HG03571 (cell line): ENCODE data around the gene ICA1.

ENCODE experiments used
- ATAC-seq: cut with Tn5 transposase; IDR thresholded peaks from one replicate; pipeline ENCODE4 v1.9.1; 2021; ENCODE audit not compliant: unreplicated experiment

Gene ICA1

DNA sequence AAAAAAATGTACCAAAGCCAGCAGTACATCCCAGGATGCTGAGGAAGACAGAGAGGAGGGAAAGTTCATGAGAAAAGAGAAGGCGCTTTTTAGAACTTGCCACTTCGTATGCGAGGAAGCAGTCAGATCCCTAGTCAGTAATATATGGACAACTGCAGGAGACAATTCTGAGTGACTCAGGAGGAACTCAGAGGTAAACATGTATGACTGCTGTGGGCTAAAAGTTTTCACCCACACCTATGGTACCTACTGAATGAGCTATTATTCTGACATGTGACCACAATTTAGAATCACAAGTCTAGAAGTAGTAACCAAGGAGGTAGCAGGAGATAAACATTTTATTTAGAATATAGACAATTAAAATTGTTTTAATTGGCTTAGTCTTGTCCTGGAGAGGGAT lies 126.5 kb downstream of the ICA1 start:
- ATAC-seq = no peak

DNA sequence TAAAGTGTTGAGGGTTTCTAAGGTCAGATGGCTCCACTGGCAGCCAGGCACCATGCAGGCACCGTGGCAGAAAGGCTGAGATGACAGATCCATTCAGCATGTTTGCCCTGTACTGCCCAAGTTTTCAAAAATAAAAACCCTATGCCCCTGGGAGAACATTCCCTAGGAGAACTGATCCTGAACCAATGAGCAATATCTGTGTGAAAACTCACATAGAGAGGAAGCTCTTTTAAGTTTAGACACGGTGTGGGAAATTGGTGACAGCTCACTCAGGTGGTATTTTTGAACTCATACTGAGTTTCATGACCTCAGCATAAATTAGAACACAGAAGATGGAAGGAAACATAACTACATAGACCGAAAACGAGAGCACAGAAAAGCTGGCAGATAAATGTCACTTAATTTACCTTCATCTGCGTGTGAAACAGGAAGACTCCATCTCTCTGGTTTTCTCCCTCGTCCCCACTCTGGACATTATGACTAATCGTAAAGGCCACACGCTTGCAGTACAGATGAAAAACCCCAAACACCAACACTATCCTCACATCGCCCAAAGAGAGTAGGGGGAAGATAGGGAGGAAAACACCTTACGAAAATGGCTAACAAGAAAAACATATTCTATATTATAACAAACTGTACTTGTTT lies 127.8 kb downstream of the ICA1 start:
- peak; percentile 73 for ATAC-seq

DNA sequence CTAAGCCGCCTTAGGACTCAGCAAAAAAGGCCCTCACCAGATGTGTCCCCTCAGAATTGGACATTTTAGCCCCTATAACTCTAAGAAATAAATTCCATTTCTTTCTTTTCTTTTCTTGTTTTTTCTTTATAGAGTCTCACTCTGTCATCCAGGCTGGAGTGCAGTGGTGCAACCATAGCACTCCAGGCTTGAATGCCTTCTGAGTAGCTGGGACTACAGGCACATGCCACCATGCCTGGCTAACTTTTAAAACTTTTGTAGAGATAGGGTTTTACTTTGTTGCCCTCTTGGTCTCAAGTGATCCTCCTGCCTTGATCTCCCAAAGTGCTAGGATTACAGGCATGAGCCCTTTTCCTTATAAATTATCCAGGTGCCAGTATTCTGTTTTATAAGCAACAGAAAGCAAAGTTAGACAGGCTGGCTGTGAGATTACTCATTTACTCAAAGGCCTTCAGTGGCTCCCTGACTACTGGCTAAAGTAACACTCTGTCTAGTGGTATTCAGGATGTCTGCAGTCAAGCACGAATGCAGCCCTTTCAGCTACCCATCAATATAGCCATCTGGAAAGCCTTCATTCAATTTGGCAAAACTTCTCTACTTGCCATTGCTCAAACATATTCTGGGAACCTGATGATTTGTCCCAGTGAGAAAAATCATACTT lies 128.6 kb downstream of the ICA1 start:
- peak; percentile 27 for ATAC-seq

DNA sequence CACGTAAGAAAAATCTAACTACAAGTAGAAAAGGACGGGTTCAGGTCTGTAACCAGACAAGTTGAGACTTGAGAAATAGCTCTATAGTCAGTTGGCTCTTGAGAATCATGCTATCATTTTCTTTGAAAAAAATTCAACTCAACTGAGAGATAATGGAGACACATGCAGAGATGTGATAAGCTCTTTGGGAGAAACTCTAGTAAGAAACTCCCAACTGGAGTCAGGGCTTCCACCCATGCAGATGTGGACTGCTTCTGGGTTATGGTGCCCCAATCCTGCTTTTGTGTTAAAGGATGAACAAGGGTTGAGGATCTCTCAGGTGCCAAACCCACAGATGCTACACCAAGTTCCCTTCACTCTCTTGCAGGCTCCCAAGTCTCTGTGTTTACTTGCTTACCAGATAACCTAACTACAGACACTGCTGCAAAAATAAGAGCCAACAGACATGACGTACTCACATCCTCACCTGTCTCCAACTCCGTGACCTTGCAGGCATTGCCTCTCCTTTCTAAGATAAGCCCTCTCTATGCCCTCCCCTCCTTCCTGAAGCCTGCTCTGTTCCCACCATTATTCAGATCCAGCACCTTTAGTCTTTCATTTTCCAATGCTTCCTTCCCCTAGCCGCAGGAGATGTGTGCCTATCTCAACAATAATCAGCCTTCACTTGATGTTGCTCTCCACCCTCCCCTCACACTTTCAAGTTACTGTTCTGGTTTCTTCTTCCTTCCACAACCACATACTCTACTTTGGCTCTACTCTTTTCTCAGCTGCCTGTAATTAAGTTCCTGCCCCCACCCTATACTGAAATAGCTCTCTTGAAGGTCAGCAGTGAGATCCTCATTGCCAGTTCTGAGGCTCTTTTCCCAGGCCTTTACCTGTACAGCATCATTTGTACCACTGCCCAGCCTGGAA lies 130.0 kb downstream of the ICA1 start:
- ATAC-seq = peak; percentile 47

DNA sequence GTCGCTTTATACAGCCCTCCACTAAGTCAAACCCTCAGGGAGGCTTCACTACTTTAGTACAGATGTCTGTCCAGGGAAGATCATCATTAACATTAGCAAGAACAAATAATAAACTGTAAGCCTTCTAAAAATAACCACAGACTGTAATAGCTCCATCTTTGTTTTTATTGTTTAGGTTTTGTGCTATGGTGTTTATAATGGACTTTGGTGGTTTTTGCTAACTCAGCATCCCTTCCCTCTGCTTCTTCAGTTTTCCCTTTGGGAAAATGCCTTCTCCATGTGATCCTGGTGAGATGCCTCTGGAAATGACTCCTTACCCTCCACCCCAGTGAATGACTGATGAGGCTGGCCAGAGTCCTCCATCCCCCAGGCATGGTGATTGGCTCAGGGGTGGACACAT lies 131.3 kb downstream of the ICA1 start:
- ATAC-seq = no peak

DNA sequence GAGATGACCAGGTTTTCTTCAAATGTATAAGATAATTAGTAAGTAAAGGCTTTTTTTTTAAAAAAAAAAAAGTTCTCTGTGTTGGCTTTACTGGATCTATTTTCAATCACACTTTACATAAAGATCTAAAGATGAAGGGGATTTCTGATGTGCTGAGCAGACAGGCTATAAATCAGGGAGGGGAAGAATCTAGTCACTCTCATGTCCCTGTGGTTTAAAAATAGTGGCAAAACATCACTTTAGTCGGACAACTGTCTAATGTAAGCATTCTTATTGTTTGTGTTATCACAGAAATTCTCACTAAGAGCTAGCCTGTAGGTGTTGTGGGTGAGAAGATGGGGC lies 132.7 kb downstream of the ICA1 start:
- ATAC-seq = no peak

DNA sequence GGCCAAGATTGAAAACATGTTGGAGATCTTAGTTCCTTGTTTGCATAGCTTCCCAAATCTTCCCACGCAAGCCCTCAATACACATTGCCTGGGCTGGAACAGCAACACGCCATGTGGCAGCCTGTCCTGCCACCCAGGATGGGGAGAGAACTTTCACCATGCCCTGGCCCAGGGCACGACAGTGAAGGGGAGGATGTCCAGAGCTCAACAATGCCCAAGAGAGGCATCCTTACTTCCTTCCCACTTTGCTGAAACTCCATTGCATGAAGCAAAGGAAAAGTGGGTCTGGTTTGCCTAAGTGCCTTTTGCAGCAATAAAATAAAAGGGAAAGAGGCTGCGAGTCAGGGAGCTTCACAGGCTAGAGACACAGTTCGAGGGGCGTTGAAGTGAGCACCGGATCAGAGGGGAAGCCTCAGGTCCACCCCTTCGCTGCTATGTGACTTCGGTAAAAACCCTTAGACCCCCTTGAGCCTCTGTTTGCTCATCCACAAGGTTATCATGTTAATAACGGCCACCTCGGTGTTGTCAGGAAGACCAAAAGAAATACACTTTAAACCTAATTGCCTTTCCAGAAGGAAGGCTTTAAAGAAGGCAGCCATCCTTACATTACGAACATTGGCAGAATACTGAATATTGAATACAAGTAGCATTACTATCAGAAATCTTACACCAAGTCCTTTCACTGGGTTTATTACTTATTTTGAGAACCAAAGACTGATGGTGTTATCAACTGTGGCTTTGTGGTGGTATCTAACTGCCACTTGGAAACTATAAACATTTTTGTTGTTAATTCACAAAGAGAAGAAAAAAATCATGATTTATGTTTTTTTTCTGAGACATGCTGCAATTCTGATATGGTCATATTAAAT lies 133.3 kb downstream of the ICA1 start:
- ATAC-seq = no peak

DNA sequence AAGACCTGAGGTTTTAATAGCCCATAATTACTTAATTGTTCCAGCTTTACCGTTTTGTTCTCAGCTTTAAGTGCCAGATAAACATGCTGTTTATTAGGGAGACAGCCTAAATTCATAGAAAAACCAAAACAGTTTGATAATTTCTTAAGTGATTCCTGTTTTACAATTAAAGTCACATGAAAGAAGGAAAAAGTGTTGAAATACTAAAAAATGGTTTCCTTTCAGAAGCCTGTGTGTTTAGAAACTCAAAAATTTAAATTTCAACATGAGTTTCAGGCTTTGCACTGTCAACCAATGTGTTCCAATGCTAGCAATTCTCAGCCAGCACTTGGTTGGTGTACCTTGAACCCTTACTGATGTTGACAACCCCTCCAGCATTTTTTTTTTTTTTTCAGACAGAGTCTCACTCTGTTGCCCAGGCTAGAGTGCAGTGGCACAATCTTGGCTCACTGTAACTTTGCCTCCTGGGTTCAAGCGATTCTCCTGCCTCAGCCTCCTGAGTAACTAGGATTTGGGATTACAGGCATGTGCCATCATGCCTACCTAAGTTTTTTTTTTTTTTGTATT lies 135.3 kb downstream of the ICA1 start:
- ATAC-seq = no peak

DNA sequence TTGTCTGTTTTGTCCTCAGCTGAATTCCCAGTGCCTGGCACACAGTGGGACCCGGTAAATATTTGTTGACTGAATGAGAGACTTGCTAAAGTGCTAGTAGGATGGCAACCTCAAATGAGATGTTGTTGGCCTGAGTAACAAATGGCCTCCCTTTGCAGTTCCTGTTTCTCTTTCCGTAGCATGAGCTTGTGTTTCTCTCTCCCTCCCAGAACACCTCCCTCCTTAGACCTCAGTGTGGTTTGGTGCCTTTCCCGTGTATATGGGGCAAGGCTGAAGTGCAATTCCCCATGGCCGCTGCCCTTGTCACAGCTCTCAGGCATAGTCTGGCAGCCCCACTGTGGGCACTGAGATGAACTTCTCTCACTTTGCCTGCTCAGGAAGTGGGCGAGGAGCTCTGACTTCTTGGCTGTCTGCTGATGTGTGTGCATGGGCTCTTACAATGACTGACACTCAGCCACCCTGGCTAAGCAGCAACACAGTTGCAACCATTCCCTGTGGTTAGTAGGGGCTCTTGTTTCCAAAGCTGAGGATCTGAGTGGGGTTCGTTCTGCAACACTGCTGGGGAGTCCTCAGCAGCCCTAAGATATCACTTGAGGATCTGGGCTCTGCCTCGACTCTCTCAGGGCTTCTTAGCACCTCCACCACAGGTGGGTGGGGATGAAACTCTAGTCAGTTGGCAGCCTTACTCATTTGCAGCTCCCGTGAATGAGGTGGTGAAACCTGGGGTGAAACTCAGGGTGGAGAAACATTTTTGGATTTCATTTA lies 136.1 kb downstream of the ICA1 start:
- peak; percentile 79 for ATAC-seq

DNA sequence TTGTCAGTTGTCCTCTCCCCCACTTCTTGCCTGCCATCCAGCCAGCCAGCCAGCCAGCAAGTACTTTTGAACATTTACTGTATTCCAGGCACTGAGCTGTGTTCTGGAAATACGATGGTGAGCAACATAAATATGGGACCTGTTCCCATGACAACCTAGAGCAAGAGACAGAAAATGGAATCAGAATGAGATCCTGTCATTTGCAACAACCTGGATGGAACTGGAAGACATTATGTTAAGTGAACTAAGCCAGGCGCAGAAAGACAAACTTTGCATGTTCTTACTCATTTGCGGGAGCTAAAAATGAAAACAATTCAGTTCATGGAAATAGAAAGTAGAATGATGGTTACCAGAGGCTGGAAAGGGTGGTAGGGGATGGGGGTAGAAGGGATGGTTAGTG lies 140.7 kb downstream of the ICA1 start:
- no peak for ATAC-seq

DNA sequence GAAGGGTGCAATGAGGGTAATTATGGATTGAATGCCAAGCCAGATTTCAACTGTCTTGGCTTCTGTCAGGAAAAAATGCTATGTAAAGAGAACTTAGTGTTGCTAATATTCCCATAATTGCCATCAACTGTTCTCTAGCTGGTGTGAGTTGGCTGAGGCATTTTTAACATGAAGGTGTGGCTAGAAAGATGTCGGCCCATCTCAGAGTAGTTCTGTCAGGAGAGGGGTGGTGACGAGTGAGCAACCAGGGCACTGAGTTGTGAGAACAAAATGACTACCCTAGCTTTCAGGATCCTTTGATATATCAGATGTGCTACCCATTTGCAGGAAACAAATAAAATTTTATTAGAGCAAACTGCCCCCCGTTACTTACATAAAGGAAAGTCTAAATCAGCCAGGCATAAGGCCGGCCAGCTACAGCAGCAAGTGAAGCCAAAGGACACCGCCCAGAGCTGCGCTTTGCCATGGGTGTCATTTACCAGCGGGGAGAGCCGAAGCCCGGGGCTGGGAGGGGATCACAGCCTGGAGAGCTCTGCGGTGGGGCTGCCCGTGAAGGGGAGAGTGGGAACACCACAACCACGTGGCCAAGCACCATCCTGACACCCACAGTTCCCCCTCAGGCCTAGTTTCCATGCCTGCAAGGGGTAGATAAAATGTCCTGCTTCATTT lies 141.4 kb downstream of the ICA1 start:
- ATAC-seq = no peak

DNA sequence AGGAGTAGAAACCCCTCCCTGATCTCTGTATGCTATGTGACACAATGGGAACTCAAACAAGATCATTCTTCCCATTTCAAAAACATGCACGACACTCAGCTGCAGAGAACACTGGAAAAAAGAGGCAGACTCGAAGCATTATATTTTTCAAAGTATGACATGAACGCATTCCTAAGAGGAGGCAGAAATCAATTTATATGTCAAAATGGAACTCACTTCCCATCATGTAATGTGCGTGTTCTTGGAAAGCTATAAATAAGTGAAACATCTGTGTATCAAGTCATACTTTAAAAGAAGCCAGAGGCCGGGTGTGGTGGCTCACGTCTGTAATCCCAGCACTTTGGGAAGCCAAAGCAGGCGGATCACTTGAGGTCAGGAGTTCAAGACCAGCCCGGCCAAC lies 142.7 kb downstream of the ICA1 start:
- no peak for ATAC-seq

DNA sequence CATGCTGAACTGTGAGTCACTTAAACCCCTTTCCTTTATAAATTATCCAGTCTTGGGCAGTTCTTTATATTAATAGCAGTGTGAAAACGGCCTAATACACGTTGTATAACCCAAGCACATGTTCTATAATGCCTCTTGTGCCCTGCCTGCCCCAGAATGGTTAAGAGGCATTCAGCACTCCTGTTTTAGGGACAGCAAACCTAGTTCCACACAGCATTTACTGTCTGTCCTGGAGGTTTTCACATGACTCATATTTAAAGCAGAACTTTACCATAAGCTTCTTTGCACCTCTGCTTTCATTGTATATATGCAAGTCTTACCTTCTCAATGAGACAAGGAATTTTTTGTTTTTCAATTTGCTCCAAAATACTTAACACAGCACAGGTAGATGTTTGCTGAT lies 144.8 kb downstream of the ICA1 start:
- ATAC-seq = no peak

DNA sequence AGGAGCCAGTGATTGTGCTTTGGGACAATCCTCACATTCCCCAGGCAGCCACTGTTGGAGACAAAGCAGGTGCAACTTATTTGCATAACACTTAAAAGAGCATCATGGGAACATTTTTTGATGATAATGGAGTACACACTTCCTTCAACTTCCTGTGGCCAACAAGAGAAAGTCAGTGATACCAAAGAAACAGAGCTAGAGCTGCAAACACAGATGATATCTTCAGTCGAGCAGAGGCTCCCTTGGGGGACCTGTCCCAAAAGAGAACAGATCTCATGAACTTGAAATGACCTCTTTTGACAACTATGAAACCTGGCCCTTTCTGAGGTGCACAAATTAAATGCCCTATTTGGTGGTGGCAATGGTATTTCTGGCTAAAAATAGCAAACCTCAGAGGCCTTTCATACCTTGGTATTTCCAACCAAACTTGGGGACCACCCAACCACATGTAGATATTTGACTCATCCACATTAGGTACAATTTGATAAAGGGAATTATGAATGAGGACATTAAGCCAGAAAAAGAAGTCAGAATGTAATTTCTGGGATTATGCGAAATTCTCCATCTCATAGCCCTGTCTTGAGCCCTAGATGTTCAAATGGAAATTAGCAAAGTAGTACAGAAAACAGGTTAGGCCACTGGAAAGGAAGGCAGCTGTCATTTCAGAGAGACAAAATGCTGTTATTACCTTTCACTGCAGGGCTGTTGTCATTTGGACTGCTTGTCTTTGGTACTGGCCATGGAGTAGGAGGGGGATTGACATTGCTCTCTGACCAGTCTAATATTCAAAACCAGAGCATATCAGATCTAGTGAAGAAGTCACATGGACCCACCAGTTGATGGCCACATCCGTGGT lies 146.2 kb downstream of the ICA1 start:
- peak; percentile 95 for ATAC-seq

DNA sequence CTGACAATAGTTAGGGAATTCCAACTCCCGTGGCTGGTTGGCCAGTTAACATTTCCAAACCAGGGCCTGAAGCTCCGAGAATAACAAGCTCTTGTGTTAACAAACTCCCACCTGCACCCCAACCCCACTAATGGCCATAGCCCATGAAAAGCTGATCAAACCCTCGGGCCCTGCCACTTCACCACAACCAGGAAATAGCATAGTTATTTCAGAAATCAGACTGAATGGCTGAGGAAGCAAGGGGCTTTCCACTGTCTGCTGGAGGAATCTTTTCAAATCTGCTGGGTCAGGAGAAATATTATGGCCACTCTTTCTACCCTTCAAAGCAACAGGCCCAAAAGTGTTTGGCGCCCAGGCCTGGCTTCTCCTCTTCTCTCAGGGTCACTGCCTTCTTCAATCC lies 147.8 kb downstream of the ICA1 start:
- ATAC-seq = peak; percentile 35

DNA sequence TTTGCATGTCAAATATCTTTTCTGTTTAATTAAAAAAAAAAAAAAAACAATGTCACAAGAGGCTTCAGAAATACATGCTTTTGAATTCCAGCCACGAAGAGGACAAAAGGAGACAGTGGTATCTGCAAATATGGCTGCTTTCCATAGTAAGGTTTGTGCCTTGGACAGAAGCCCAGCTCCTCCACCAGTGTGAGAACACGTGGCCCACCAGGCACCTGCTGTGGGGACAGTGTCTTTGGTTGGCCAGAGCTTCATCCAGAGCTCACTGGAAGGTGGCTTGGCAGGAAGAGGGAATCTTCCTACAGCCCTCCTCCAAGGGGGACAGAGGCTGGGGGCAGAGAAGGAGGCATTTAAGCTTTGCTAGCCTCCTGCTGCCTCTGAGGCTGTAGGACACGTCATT lies 148.8 kb downstream of the ICA1 start:
- no peak for ATAC-seq

DNA sequence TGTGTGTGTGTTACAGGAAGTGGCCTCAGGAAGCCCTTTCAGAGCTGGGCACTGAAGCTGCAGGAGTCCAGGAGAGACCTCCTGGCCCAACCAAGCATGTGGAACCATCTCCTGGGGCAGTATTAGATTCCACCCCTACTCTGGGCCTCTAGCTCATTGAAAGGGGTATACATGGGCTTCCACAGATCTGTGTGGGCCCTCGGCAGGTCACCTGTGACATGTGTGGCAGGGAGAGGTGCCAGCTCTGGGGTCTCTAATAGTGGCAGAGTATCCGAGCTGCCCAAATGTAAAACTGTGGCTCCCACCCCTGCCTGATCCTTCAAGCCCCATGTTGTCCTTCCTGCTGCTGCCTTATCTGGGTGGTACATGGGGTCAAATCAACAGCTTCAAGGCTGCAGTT lies 149.3 kb downstream of the ICA1 start:
- ATAC-seq = no peak

DNA sequence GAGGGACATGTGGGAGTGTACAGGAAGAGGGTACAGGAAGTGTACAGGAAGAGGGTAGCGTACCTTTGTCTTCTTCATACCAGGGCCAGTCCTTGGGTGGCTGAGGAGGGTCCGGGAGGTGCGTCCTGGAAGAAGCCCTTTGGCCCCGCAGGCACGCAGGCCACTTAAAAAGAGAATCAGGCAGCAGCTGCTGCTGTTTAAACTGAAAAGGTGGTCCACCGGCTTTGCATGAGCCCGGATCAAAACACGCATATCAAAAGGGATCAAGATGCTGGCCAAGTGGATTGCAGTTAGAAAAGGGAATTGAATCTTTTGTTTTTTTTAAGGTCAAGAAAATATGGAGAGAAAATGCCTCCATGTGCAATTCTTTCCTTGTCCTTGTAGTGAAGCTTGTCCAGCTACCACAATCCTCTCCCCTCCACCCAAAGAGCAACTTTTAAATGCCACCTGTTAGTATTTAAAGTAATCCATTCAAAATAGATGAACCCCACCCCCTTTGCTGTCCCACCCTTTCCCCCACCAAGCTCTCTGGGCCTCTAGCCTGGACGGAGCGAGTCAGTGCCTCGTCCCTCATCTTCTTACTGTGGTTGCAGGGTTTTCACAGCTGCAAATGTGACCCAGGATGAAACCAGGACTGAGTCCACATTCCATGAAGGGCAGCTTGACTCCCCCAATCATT lies 150.5 kb downstream of the ICA1 start:
- no peak for ATAC-seq
